Stimulated activated memory B cell treated with anti-CD40 and anti-IgM and Interleukin-4, amounts not matched to agents 10 μg/mL and 1 μg/mL and 100 μg/mL, for 72 hours (primary cell): Measurements from ENCODE around the gene BTNL8.

Source experiments
- ATAC-seq: fragments of 150-1000 bp; cut with Tn5 transposase; 2 replicates; pipeline ENCODE4 v1.10.0; 2021
- H3K27ac Mint-ChIP-seq: one replicate; pipeline ENCODE4 v1.8.0; 2022; ENCODE audit warnings: mild to moderate bottlenecking, mixed read lengths
- H3K27me3 Mint-ChIP-seq: one replicate; pipeline ENCODE4 v1.8.0; 2022; ENCODE audit warnings: mixed read lengths
- H3K36me3 Mint-ChIP-seq: one replicate; pipeline ENCODE4 v1.8.0; 2022; ENCODE audit warnings: mixed read lengths
- H3K4me1 Mint-ChIP-seq: one replicate; pipeline ENCODE4 v1.8.0; 2022; ENCODE audit warnings: mixed read lengths
- H3K4me3 Mint-ChIP-seq: one replicate; pipeline ENCODE4 v1.8.0; 2022; ENCODE audit warnings: mild to moderate bottlenecking, moderate library complexity, mixed read lengths
- H3K9me3 Mint-ChIP-seq: one replicate; pipeline ENCODE4 v1.8.0; 2022; ENCODE audit warnings: mixed read lengths

Gene BTNL8

DNA sequence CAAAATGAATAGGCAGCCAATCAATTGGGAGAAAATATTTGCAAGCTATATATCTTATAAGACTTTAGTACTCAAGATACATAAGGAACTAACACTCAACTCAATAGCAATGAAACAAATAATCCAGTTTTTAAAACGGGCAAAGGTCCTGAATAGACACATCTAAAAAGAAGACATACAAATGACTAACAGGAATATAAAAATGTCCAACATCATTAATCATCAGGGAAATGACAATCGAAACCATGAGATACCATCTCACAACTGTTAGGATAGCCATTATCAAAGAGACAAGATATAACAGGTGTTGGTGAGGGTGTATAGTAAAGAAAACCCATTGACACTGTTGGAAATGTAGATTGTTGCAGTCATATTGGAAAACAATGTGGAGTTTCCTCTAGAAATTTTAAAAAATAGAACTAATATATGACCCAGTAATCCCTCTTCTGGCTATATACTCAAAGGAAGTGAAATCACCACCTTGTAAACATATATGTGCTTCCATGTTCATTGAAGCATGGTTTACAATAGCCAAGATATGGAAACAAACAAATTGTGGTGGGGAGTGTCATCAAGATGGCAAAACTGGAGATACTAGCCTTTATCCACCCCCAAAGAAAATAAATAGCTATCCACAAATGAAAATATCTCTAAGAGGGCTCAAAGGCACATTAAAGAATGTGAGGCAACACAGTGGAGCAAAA is 75.8 kb downstream of the BTNL8 start:
- H3K27me3 Mint-ChIP-seq: no peaks in the 10 kb centered on the region
- no peaks in the 10 kb centered on the region for H3K9me3 Mint-ChIP-seq
- H3K27ac Mint-ChIP-seq: peak overlapping the region; percentile 71
- peaks cover 23% of the 10 kb centered on the region for H3K4me1 Mint-ChIP-seq
- no peak for ATAC-seq
- no peak overlapping the region for H3K4me3 Mint-ChIP-seq
- no peaks in the 10 kb centered on the region for H3K36me3 Mint-ChIP-seq

GRCh38 chr5:180975338-180975737 is 76.4 kb downstream of the BTNL8 start:
- Mint-ChIP-seq H3K27ac (peak overlapping the region; percentile 71), H3K9me3 (no peaks in the 10 kb centered on the region), H3K36me3 (no peaks in the 10 kb centered on the region), H3K4me3 (no peak overlapping the region), H3K4me1 (peaks cover 23% of the 10 kb centered on the region), H3K27me3 (no peaks in the 10 kb centered on the region)
- ATAC-seq: peak; percentile 99

DNA sequence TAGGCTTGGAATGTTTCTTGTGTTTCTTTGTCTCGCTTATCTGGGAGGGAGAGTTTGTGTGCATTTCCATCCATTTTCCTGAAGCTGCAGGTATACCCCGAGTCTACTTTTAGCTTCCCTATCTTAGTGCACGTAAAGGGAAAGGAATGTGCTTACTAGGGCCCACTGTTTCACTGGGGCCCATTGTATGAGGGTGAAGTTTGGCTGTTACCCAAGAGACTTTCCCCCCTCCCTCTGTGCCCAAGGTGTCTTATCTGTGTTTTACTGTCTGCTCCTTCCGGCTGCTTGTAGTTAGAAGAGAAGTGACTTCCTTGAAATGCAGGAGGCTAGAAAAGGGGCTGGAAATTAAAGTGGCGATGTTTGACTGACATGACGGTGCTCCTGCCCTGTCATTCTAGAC is 77.6 kb downstream of the BTNL8 start:
- Mint-ChIP-seq H3K9me3 (no peaks in the 10 kb centered on the region), H3K36me3 (no peaks in the 10 kb centered on the region), H3K27me3 (no peaks in the 10 kb centered on the region), H3K4me1 (peaks cover 23% of the 10 kb centered on the region), H3K4me3 (no peak overlapping the region), H3K27ac (peak overlapping the region; percentile 72)
- ATAC-seq: no peak

- no peaks in the 10 kb centered on the region for H3K36me3 Mint-ChIP-seq
Observed at GRCh38 chr5:180977852-180978251, 78.9 kb downstream of the BTNL8 start.

GRCh38 chr5:180982008-180982741 is 83.2 kb downstream of the BTNL8 start:
- H3K4me1 Mint-ChIP-seq: peaks cover under 1% of the 10 kb centered on the region
- H3K36me3 Mint-ChIP-seq: no peaks in the 10 kb centered on the region
- ATAC-seq: no peak
- H3K27ac Mint-ChIP-seq: no peak overlapping the region
- no peak overlapping the region for H3K4me3 Mint-ChIP-seq
- H3K9me3 Mint-ChIP-seq: peaks cover 3% of the 10 kb centered on the region
- no peaks in the 10 kb centered on the region for H3K27me3 Mint-ChIP-seq

More at GRCh38 chr5:180977852-180978251, 78.9 kb downstream of the BTNL8 start:
- H3K4me3 Mint-ChIP-seq: no peak overlapping the region
- no peaks in the 10 kb centered on the region for H3K9me3 Mint-ChIP-seq
- ATAC-seq: no peak
- no peaks in the 10 kb centered on the region for H3K27me3 Mint-ChIP-seq
- peaks cover 23% of the 10 kb centered on the region for H3K4me1 Mint-ChIP-seq
- peak overlapping the region; percentile 72 for H3K27ac Mint-ChIP-seq

DNA sequence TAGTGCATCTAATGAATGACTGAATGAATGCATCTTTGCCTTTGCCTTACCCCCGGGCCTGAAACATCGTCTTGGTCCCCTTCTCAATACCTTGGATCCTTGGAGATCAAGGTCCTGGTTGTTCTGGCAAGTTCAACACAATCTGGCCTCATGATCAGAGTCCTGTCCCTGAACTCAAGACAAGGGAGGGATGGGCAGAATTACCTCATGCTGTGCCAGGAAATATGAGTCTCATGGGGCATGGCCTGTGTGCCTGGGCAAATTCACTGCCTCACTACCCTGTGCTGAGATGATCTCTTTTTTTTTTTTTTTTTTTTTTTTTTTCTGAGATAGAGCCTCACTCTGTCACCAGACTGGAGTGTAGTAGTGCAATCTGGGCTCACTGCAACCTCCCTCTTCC is 89.1 kb downstream of the BTNL8 start:
- no peak overlapping the region for H3K4me3 Mint-ChIP-seq
- H3K36me3 Mint-ChIP-seq: no peaks in the 10 kb centered on the region
- H3K4me1 Mint-ChIP-seq: no peaks in the 10 kb centered on the region
- H3K27ac Mint-ChIP-seq: no peak overlapping the region
- no peak for ATAC-seq
- no peaks in the 10 kb centered on the region for H3K27me3 Mint-ChIP-seq
- H3K9me3 Mint-ChIP-seq: peaks cover 3% of the 10 kb centered on the region

DNA sequence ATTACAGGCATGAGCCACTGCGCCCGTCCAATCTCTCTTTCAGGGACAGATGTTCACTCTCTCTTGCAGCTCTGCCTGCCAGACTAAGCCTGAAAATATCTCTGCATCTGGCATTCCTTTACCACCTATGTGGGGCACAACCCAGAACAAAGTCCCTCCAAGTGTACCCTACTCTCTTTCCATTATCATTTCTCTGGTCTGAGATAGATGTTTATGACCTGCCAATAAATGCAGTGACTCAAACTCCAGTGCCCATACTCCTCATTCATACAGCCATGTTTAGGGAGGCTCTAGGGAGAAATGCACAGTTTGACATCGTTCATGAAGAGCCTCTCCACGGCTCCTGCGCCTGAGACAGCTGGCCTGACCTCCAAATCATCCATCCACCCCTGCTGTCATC is 89.6 kb downstream of the BTNL8 start, which contains the start of gene BTNL3:
Gene BTNL3, plus strand, starts transcription at position 255 of the 400 bp plus-strand sequence. CDS start 183 bp downstream, outside the sequence.
- H3K4me3 Mint-ChIP-seq: no peak within 1 kb of the TSS

DNA sequence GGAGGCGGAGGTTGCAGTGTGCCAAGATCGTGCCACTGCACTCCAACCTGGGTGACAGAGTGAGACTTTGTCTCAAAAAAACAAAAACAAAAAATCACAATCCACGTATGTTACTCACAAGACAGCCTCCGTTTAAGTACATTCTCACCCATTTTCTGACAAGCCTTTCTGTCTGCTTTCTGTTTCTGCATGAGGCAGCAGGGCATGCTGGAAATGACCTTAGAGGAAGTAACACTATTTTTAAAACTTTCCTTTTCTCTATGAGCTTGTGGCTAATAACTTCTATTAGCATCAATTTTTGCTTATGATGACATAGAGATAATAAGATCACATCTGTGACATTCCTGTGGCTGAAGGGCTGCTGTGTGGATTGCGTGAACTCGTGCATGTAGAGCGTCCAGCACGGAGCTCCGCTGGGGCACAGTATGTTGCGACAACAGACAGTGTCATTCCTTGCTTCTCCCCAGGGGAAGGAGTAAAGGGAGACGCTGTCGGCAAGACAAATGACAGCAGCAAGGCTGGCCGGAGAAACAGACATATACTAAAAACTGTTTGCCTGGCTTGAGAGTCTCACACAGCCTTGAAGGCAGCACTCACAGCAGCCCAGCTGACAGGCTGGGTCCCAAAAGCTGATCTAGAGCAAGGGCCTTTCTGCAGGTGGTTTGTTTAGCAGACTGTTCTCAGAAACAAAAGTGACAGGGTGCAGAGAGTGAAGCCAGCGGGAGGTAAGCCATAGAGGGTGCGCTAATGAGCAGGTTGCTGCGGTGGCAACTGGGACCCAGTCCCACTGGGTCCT is 91.3 kb downstream of the BTNL8 start:
- Mint-ChIP-seq H3K27ac (peak overlapping the region; percentile 17), H3K4me1 (no peaks in the 10 kb centered on the region), H3K4me3 (peak overlapping the region; percentile 23), H3K36me3 (no peaks in the 10 kb centered on the region), H3K27me3 (no peaks in the 10 kb centered on the region), H3K9me3 (peaks cover 5% of the 10 kb centered on the region)
- ATAC-seq: no peak

More for the DNA sequence above, 89.6 kb downstream of the BTNL8 start, which contains the start of gene BTNL3:
- Mint-ChIP-seq H3K36me3 (no peaks in the 10 kb centered on the region), H3K4me1 (no peaks in the 10 kb centered on the region), H3K9me3 (peaks cover 3% of the 10 kb centered on the region), H3K27me3 (no peaks in the 10 kb centered on the region), H3K27ac (no peak within 1 kb of the TSS)
- no peak for ATAC-seq

DNA sequence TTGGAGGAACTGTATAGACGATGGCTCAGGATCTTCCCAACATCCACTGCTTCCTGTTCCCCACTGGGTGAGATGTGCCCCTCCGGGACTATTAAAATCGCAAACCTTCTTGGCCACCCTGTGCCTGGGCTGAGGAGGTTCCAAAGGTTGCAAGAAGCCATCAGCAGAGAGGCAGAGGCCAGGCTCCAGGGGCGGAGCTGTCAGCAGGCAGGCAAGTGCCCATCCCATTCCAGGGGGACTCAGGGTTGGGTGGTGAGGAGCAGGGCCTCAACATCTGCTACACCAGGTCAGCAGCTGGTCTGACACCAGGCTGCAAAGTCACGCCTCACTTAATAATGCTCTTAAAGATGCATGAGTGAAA is 91.9 kb downstream of the BTNL8 start:
- ATAC-seq: no peak
- Mint-ChIP-seq H3K4me1 (no peaks in the 10 kb centered on the region), H3K4me3 (no peak overlapping the region), H3K36me3 (no peaks in the 10 kb centered on the region), H3K27ac (peak overlapping the region; percentile 17), H3K9me3 (peaks cover 5% of the 10 kb centered on the region), H3K27me3 (no peaks in the 10 kb centered on the region)
